Measurements from ENCODE around the gene TNK2.

The TNK2 gene

GRCh38 chr3:195887670-195888069, 20.7 kb downstream of the TNK2 start:
- Mint-ChIP-seq H3K27me3 (ENCODE audit: low read depth, poor library complexity) (no peaks in the 10 kb centered on the region), H3K9me3 (no peaks in the 10 kb centered on the region), H3K36me3 (ENCODE audit: low read depth) (peaks cover 4% of the 10 kb centered on the region), H3K27ac (no peak overlapping the region), H3K4me3 (no peak overlapping the region), H3K4me1 (peaks cover 75% of the 10 kb centered on the region)
- DNase-seq: no peak
- no peak for TF ChIP-seq CTCF (IDR thresholded peaks at IDR 0.05)

GRCh38 chr3:195886181-195887141, 21.9 kb downstream of the TNK2 start:
- TF ChIP-seq CTCF (IDR thresholded peaks at IDR 0.05): no peak
- Mint-ChIP-seq H3K4me3 (no peak overlapping the region), H3K36me3 (ENCODE audit: low read depth) (peaks cover 4% of the 10 kb centered on the region), H3K9me3 (no peaks in the 10 kb centered on the region), H3K4me1 (peaks cover 64% of the 10 kb centered on the region), H3K27ac (peak overlapping the region; percentile 61), H3K27me3 (ENCODE audit: low read depth, poor library complexity) (no peaks in the 10 kb centered on the region)
- no peak for DNase-seq

GRCh38 chr3:195885036-195885891, 23.1 kb downstream of the TNK2 start:
- peak overlapping the region; percentile 90 for H3K27ac Mint-ChIP-seq
- no peak overlapping the region for H3K4me3 Mint-ChIP-seq
- no peaks in the 10 kb centered on the region for H3K9me3 Mint-ChIP-seq
- peaks cover 4% of the 10 kb centered on the region for H3K36me3 Mint-ChIP-seq (ENCODE audit: low read depth)
- TF ChIP-seq CTCF (IDR thresholded peaks at IDR 0.05): no peak
- no peaks in the 10 kb centered on the region for H3K27me3 Mint-ChIP-seq (ENCODE audit: low read depth, poor library complexity)
- DNase-seq: no peak
- H3K4me1 Mint-ChIP-seq: peaks cover 55% of the 10 kb centered on the region

- no peak overlapping the region for H3K27ac Mint-ChIP-seq
- no peak for TF ChIP-seq CTCF (IDR thresholded peaks at IDR 0.05)
- no peaks in the 10 kb centered on the region for H3K27me3 Mint-ChIP-seq (ENCODE audit: low read depth, poor library complexity)
- no peaks in the 10 kb centered on the region for H3K9me3 Mint-ChIP-seq
- DNase-seq: no peak
- peaks cover 50% of the 10 kb centered on the region for H3K4me1 Mint-ChIP-seq
- peaks cover 4% of the 10 kb centered on the region for H3K36me3 Mint-ChIP-seq (ENCODE audit: low read depth)
- H3K4me3 Mint-ChIP-seq: no peak overlapping the region
Measured at GRCh38 chr3:195884691-195885035, 23.7 kb downstream of the TNK2 start.

- peaks cover 4% of the 10 kb centered on the region for H3K27me3 Mint-ChIP-seq (ENCODE audit: low read depth, poor library complexity)
- no peak for DNase-seq
- peaks cover 41% of the 10 kb centered on the region for H3K4me1 Mint-ChIP-seq
- no peak overlapping the region for H3K4me3 Mint-ChIP-seq
- no peak for TF ChIP-seq CTCF (IDR thresholded peaks at IDR 0.05)
- peaks cover 4% of the 10 kb centered on the region for H3K36me3 Mint-ChIP-seq (ENCODE audit: low read depth)
- no peaks in the 10 kb centered on the region for H3K9me3 Mint-ChIP-seq
- H3K27ac Mint-ChIP-seq: peak overlapping the region; percentile 22
Measured at GRCh38 chr3:195883801-195884200, 24.6 kb downstream of the TNK2 start.
